Loucy (cell line): ENCODE data around the gene ACP6.

ENCODE experiments used
- H2AFZ ChIP-seq: fragments of 200-600 bp; sonication (generic); 2 replicates; pipeline ENCODE4 v1.6.0; 2016; ENCODE audit warnings: antibody characterized with exemption, mild to moderate bottlenecking, low read length, moderate library complexity
- H3F3A ChIP-seq: fragments of 200-600 bp; 2 replicates; pipeline ENCODE4 v1.6.0; 2016; ENCODE audit warnings: antibody characterized with exemption, low read depth, mild to moderate bottlenecking
- H3K27me3 ChIP-seq: fragments of 200-600 bp; sonication (generic); 2 replicates; pipeline ENCODE4 v1.6.1; 2014; ENCODE audit warnings: low read length, mild to moderate bottlenecking; ENCODE audit not compliant: insufficient read depth, poor library complexity, severe bottlenecking
- H3K36me3 ChIP-seq: fragments of 200-600 bp; sonication (generic); 2 replicates; pipeline ENCODE4 v1.6.1; 2016; ENCODE audit warnings: low read length; ENCODE audit not compliant: insufficient read depth
- H3K4me1 ChIP-seq: fragments of 200-600 bp; sonication (generic); 2 replicates; pipeline ENCODE4 v1.5.1; 2014; ENCODE audit warnings: low read length, mild to moderate bottlenecking; ENCODE audit not compliant: insufficient read depth, poor library complexity, severe bottlenecking
- H3K4me2 ChIP-seq: fragments of 200-600 bp; sonication (generic); 2 replicates; pipeline ENCODE4 v1.6.0; 2014; ENCODE audit warnings: antibody characterized with exemption, low read length, low read depth, mild to moderate bottlenecking; ENCODE audit not compliant: poor library complexity, severe bottlenecking
- H3K4me3 ChIP-seq: fragments of 200-600 bp; sonication (generic); 2 replicates; pipeline ENCODE4 v1.5.1; 2014; ENCODE audit warnings: low read length, mild to moderate bottlenecking, mixed read lengths; ENCODE audit not compliant: poor library complexity, severe bottlenecking
- H3K79me2 ChIP-seq: fragments of 200-600 bp; sonication (generic); 2 replicates; pipeline ENCODE4 v1.6.1; 2014; ENCODE audit warnings: low read length; ENCODE audit not compliant: insufficient read depth
- H3K9ac ChIP-seq: fragments of 200-600 bp; sonication (generic); 2 replicates; pipeline ENCODE4 v1.6.0; 2014; ENCODE audit warnings: mild to moderate bottlenecking, low read depth, low read length, moderate library complexity; ENCODE audit not compliant: poor library complexity, severe bottlenecking
- H3K9me2 ChIP-seq: fragments of 200-600 bp; sonication (generic); replicated peaks from 2 replicates; pipeline ENCODE4 v1.6.1; 2016; ENCODE audit warnings: low read depth, low read length, mixed read lengths
- H3K9me3 ChIP-seq: fragments of 200-600 bp; sonication (generic); 2 replicates; pipeline ENCODE4 v1.6.1; 2014; ENCODE audit warnings: mild to moderate bottlenecking, antibody characterized with exemption, low read length, low read depth; ENCODE audit not compliant: insufficient read depth
- H4K20me1 ChIP-seq: fragments of 200-600 bp; sonication (generic); 2 replicates; pipeline ENCODE4 v1.6.0; 2014; ENCODE audit warnings: antibody characterized with exemption, low read length, mild to moderate bottlenecking; ENCODE audit not compliant: insufficient read depth, poor library complexity, severe bottlenecking
- CTCF ChIP-seq: fragments of 200-600 bp; sonication (generic); conservative IDR thresholded peaks from 2 replicates; pipeline ENCODE4 v1.5.1; 2014; ENCODE audit warnings: mild to moderate bottlenecking, antibody characterized with exemption, low read length
- EZH2phosphoT487 ChIP-seq: fragments of 200-600 bp; IDR thresholded peaks from 2 replicates; pipeline ENCODE4 v1.6.1; 2018; ENCODE audit warnings: antibody characterized with exemption, mild to moderate bottlenecking, moderate library complexity, borderline replicate concordance

The ACP6 gene

GRCh38 chr1:147605591-147605990 lies 64.7 kb downstream of the ACP6 start:
- no peak overlapping the region for H3K4me3 ChIP-seq
- no peaks in the 10 kb centered on the region for H4K20me1 ChIP-seq
- no peak overlapping the region for H2AFZ ChIP-seq
- H3F3A ChIP-seq: no peaks in the 10 kb centered on the region
- peaks cover 31% of the 10 kb centered on the region for H3K79me2 ChIP-seq
- H3K9ac ChIP-seq: no peak overlapping the region
- no peaks in the 10 kb centered on the region for H3K9me3 ChIP-seq
- H3K36me3 ChIP-seq: peaks cover 17% of the 10 kb centered on the region; the same call in 1 of the 2 replicates
- no peak overlapping the region for H3K4me2 ChIP-seq
- TF ChIP-seq EZH2phosphoT487 (no peak), CTCF (no peak)
- H3K27me3 ChIP-seq: no peaks in the 10 kb centered on the region
- H3K4me1 ChIP-seq: peaks cover 19% of the 10 kb centered on the region
- H3K9me2 ChIP-seq: no peaks in the 10 kb centered on the region

DNA sequence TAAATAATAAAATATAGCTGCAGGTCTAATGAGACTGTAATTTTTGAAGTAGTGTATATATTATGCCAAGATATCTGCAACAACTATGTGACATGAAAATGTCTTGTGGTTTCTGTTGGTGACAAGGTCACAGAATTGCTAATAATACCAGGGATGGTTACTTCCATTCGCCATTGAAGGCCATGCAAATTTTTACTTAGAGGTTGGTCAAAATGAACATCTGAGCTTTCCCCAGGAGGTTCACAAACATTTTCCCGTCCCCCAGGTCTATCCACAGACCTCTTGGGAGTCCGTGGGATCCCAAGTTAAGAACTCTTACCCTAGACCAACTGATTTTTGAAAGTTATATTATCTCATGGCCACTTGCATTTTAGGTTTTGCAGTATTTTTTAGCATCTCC lies 66.3 kb downstream of the ACP6 start:
- TF ChIP-seq CTCF (no peak), EZH2phosphoT487 (no peak)
- H4K20me1 ChIP-seq: no peaks in the 10 kb centered on the region
- H3K9me3 ChIP-seq: no peaks in the 10 kb centered on the region
- peaks cover 11% of the 10 kb centered on the region; the same call in 1 of the 2 replicates for H3K36me3 ChIP-seq
- H3K27me3 ChIP-seq: no peaks in the 10 kb centered on the region
- no peak overlapping the region for H3K4me3 ChIP-seq
- peaks cover 35% of the 10 kb centered on the region for H3K79me2 ChIP-seq
- H3F3A ChIP-seq: no peaks in the 10 kb centered on the region
- no peak overlapping the region for H3K4me2 ChIP-seq
- no peaks in the 10 kb centered on the region for H3K9me2 ChIP-seq
- H3K4me1 ChIP-seq: peaks cover 22% of the 10 kb centered on the region
- H2AFZ ChIP-seq: no peak overlapping the region
- H3K9ac ChIP-seq: no peak overlapping the region

GRCh38 chr1:147600119-147601111 lies 69.9 kb downstream of the ACP6 start:
- Histone ChIP-seq H4K20me1 (no peaks in the 10 kb centered on the region), H3K36me3 (no peaks in the 10 kb centered on the region), H3K9me3 (no peaks in the 10 kb centered on the region), H3F3A (no peaks in the 10 kb centered on the region), H3K4me3 (peak overlapping the region; percentile 76), H3K9ac (peak overlapping the region; percentile 74), H3K4me2 (peak overlapping the region; percentile 96), H3K79me2 (peaks cover 32% of the 10 kb centered on the region), H3K4me1 (peaks cover 28% of the 10 kb centered on the region), H3K9me2 (no peaks in the 10 kb centered on the region), H2AFZ (peak overlapping the region; percentile 49; the same call in 1 of the 2 replicates), H3K27me3 (peaks cover 11% of the 10 kb centered on the region)
- TF ChIP-seq CTCF (no peak), EZH2phosphoT487 (no peak)
